ENCODE results near the gene MPV17. TPM values are rescaled to one million over a fixed set of nuclear protein-coding genes. Genes with fewer than 3 reads are reported as not detected.
"Not testable (repeated sequence)": the region's sequence is repeated elsewhere in the genome, so short reads cannot be mapped to it uniquely, and the experiment has no call there.

MPV17 gene
- total RNA-seq, 1 donor from 2014 or later, result 71.4 TPM

GRCh38 chr2:27271631-27272340 lies 51.1 kb downstream of the MPV17 start:
- Histone ChIP-seq H3K27ac (no peak overlapping the region), H3F3A (ENCODE audit: low read depth) (no peaks in the 10 kb centered on the region), H3K4me2 (no peak overlapping the region), H3K36me3 (no peaks in the 10 kb centered on the region), H3K27me3 (peaks cover 17% of the 10 kb centered on the region), H3K4me3 (no peak overlapping the region), H3K9me3 (ENCODE audit: low read depth) (no peaks in the 10 kb centered on the region), H2AFZ (replicated peaks) (no peak overlapping the region), H4K20me1 (ENCODE audit: low read depth) (no peaks in the 10 kb centered on the region), H3K4me1 (no peaks in the 10 kb centered on the region), H3K79me2 (ENCODE audit: low read depth) (no peaks in the 10 kb centered on the region), H3K9ac (no peak overlapping the region)
- TF ChIP-seq EZH2phosphoT487 (IDR thresholded peaks at IDR 0.05) (no peak), EZH2 (IDR thresholded peaks at IDR 0.05) (no peak), CTCF (IDR thresholded peaks at IDR 0.05) (no peak)
- H3K27me3 Mint-ChIP-seq (ENCODE audit: insufficient read depth, low read depth), result peaks cover 13% of the 10 kb centered on the region
- no peak overlapping the region for H3K27ac Mint-ChIP-seq
- no peaks in the 10 kb centered on the region for H3K36me3 Mint-ChIP-seq
- H3K4me1 Mint-ChIP-seq, result no peaks in the 10 kb centered on the region
- no peak overlapping the region for H3K4me3 Mint-ChIP-seq
- DNase-seq (ENCODE audit: low spot score), result no peak
- H3K9me3 Mint-ChIP-seq, result no peaks in the 10 kb centered on the region

- H3K27ac ChIP-seq, result no peak overlapping the region
- Mint-ChIP-seq H3K36me3 (no peaks in the 10 kb centered on the region), H3K4me3 (no peak overlapping the region), H3K27me3 (ENCODE audit: insufficient read depth, low read depth) (peaks cover 11% of the 10 kb centered on the region), H3K9me3 (no peaks in the 10 kb centered on the region), H3K27ac (no peak overlapping the region), H3K4me1 (no peaks in the 10 kb centered on the region)
- H3K36me3 ChIP-seq, result no peaks in the 10 kb centered on the region
- H3K4me2 ChIP-seq, result no peak overlapping the region
- TF ChIP-seq EZH2 (IDR thresholded peaks at IDR 0.05), result no peak
- TF ChIP-seq EZH2phosphoT487 (IDR thresholded peaks at IDR 0.05), result no peak
- TF ChIP-seq CTCF (IDR thresholded peaks at IDR 0.05), result no peak
- H4K20me1 ChIP-seq (ENCODE audit: low read depth), result no peaks in the 10 kb centered on the region
- H3K9me3 ChIP-seq (ENCODE audit: low read depth), result no peaks in the 10 kb centered on the region
- H3F3A ChIP-seq (ENCODE audit: low read depth), result peaks cover 3% of the 10 kb centered on the region
- H3K4me3 ChIP-seq, result no peak overlapping the region
- H2AFZ ChIP-seq (replicated peaks), result no peak overlapping the region
- no peaks in the 10 kb centered on the region for H3K4me1 ChIP-seq
- no peaks in the 10 kb centered on the region for H3K79me2 ChIP-seq (ENCODE audit: low read depth)
- H3K27me3 ChIP-seq, result peaks cover 29% of the 10 kb centered on the region
- DNase-seq (ENCODE audit: low spot score), result no peak
- no peak overlapping the region for H3K9ac ChIP-seq
These were observed 52.2 kb downstream of the MPV17 start for GRCh38 chr2:27270670-27271069.

GRCh38 chr2:27270131-27270530 lies 52.8 kb downstream of the MPV17 start:
- Mint-ChIP-seq H3K36me3 (no peaks in the 10 kb centered on the region), H3K27ac (no peak overlapping the region), H3K27me3 (ENCODE audit: insufficient read depth, low read depth) (peaks cover 11% of the 10 kb centered on the region), H3K4me1 (peaks cover 4% of the 10 kb centered on the region), H3K9me3 (no peaks in the 10 kb centered on the region), H3K4me3 (no peak overlapping the region)
- no peak overlapping the region for H3K4me3 ChIP-seq
- no peak overlapping the region for H2AFZ ChIP-seq (replicated peaks)
- H3K4me1 ChIP-seq, result no peaks in the 10 kb centered on the region
- DNase-seq (ENCODE audit: low spot score), result no peak
- peaks cover 8% of the 10 kb centered on the region for H3F3A ChIP-seq (ENCODE audit: low read depth)
- no peaks in the 10 kb centered on the region for H3K9me3 ChIP-seq (ENCODE audit: low read depth)
- H3K79me2 ChIP-seq (ENCODE audit: low read depth), result no peaks in the 10 kb centered on the region
- no peak overlapping the region for H3K4me2 ChIP-seq
- no peaks in the 10 kb centered on the region for H3K36me3 ChIP-seq
- no peaks in the 10 kb centered on the region for H4K20me1 ChIP-seq (ENCODE audit: low read depth)
- no peak overlapping the region for H3K9ac ChIP-seq
- peaks cover 34% of the 10 kb centered on the region for H3K27me3 ChIP-seq
- TF ChIP-seq CTCF (IDR thresholded peaks at IDR 0.05) (no peak), EZH2 (IDR thresholded peaks at IDR 0.05) (no peak), EZH2phosphoT487 (IDR thresholded peaks at IDR 0.05) (no peak)
- no peak overlapping the region for H3K27ac ChIP-seq

- H3K27ac ChIP-seq; H3K4me3 Mint-ChIP-seq; H3K79me2 ChIP-seq (ENCODE audit: low read depth); H3K9me3 ChIP-seq (ENCODE audit: low read depth); DNase-seq (ENCODE audit: low spot score); H2AFZ ChIP-seq (replicated peaks); H3K4me2 ChIP-seq; H3K27ac Mint-ChIP-seq; H3K4me3 ChIP-seq; H3K4me1 ChIP-seq; H3K9ac ChIP-seq; H3K9me3 Mint-ChIP-seq; H3K36me3 ChIP-seq; H4K20me1 ChIP-seq (ENCODE audit: low read depth); H3K36me3 Mint-ChIP-seq: not testable (repeated sequence)
- H3K27me3 ChIP-seq, result peaks cover 52% of the 10 kb centered on the region
- H3F3A ChIP-seq (ENCODE audit: low read depth), result peaks cover 25% of the 10 kb centered on the region
- Mint-ChIP-seq H3K4me1 (peaks cover 14% of the 10 kb centered on the region), H3K27me3 (ENCODE audit: insufficient read depth, low read depth) (peaks cover 19% of the 10 kb centered on the region)
These were observed 54.6 kb downstream of the MPV17 start for GRCh38 chr2:27268296-27268695.
